IPS DF 6.9 (cell line): Measurements from ENCODE around the gene ZSCAN9.

Experiments
- DNase-seq: peaks from one replicate; pipeline ENCODE4 v3.0.0-alpha.2; 2013; ENCODE audit warnings: low read depth, low spot score
- H3K27ac ChIP-seq: one replicate; pipeline ENCODE4 v1.5.1; 2013; ENCODE audit warnings: low read length, control low read depth
- H3K27me3 ChIP-seq: 2 replicates; pipeline ENCODE4 v1.6.1; 2013; ENCODE audit warnings: mild to moderate bottlenecking, low read length; ENCODE audit not compliant: control insufficient read depth, insufficient read depth
- H3K36me3 ChIP-seq: 2 replicates; pipeline ENCODE4 v1.6.1; 2013; ENCODE audit warnings: low read length; ENCODE audit not compliant: control insufficient read depth, insufficient read depth
- H3K4me1 ChIP-seq: 2 replicates; pipeline ENCODE4 v1.6.1; 2013; ENCODE audit warnings: low read length; ENCODE audit not compliant: control insufficient read depth, insufficient read depth
- H3K4me3 ChIP-seq: 2 replicates; pipeline ENCODE4 v1.5.1; 2013; ENCODE audit warnings: mild to moderate bottlenecking, low read length
- H3K9me3 ChIP-seq: 2 replicates; pipeline ENCODE4 v1.6.1; 2013; ENCODE audit warnings: low read length, inconsistent platforms; ENCODE audit not compliant: control insufficient read depth, insufficient read depth
- WGBS: extraction: QIAGEN DNeasy Blood & Tissue Kit; methylation state at CpG from one replicate; pipeline ENCODE4 v1.1.7; 2013; ENCODE audit warnings: mixed read lengths, missing lambda C conversion rate; ENCODE audit not compliant: insufficient read length, insufficient coverage; 5-methylcytosine and 5-hydroxymethylcytosine counted together

ZSCAN9 gene

DNA sequence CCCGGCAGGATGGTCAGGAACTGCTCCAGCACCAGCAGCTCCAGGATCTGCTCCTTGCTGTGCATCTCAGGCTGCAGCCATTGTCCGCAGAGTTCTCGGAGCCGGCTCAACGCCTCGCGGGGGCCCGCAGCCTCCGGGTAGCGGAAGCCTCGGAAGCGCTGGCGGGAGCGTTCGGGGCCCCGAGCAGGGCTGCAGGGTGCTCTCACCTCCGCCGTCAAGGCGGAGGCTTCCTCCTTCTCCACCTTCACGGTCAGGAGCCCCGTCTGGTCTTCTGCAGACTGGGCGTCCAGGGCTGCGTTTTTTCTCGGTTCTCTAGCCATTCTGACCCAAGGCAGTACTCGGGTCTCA is 26.6 kb downstream of the ZSCAN9 start:
- no peak overlapping the region for H3K27ac ChIP-seq

GRCh38 chr6:28252009-28252975 is 27.2 kb downstream of the ZSCAN9 start, which contains the start of gene ZKSCAN4:
Gene ZKSCAN4 (minus strand): TSS chr6:28252269. CDS start chr6:28251980, 289 bp downstream.
- no CpG with 5 or more reads among the region's 14 CpGs for whole genome bisulfite sequencing
- Histone ChIP-seq H3K9me3 (no peaks in the 10 kb centered on the region), H3K27ac (no peak within 1 kb of the TSS), H3K36me3 (no peaks in the 10 kb centered on the region), H3K27me3 (no peaks in the 10 kb centered on the region), H3K4me1 (no peaks in the 10 kb centered on the region), H3K4me3 (peak within 1 kb of the TSS; percentile 92)
- DNase-seq, result peak; percentile 81

More for the DNA sequence above, 26.6 kb downstream of the ZSCAN9 start:
- peak overlapping the region; percentile 92 for H3K4me3 ChIP-seq
- no peaks in the 10 kb centered on the region for H3K36me3 ChIP-seq
- no peak for DNase-seq
- H3K27me3 ChIP-seq, result no peaks in the 10 kb centered on the region
- WGBS, result no CpG with 5 or more reads among the region's 25 CpGs
- H3K9me3 ChIP-seq, result no peaks in the 10 kb centered on the region
- no peaks in the 10 kb centered on the region for H3K4me1 ChIP-seq

DNA sequence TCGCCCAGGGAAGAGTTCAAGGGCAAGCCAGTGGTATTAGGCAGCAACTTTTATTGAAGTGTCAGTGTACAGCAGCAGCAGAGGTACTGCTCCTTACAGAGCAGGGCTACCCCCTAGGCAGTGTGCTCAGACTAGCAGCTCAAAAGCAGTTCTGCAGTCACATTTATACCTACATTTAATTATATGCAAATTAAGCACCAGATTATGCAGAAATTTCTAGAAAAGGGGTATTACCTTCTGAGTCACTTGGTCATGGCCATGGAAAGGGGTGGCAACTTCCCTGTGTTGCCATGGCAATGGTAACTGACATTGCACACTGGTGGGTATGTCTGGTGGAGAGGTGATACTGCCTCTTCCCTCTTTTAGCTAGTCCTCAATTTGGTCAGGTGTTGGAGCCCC is 29.0 kb downstream of the ZSCAN9 start:
- DNase-seq, result no peak
- H3K4me3 ChIP-seq, result no peak overlapping the region
- no peaks in the 10 kb centered on the region for H3K27me3 ChIP-seq
- H3K27ac ChIP-seq, result no peak overlapping the region
- no CpG with 5 or more reads among the region's 1 CpG for WGBS
- no peaks in the 10 kb centered on the region for H3K36me3 ChIP-seq
- H3K9me3 ChIP-seq, result no peaks in the 10 kb centered on the region
- no peaks in the 10 kb centered on the region for H3K4me1 ChIP-seq

GRCh38 chr6:28257042-28257441 is 32.0 kb downstream of the ZSCAN9 start:
- Histone ChIP-seq H3K36me3 (no peaks in the 10 kb centered on the region), H3K4me3 (no peak overlapping the region), H3K4me1 (no peaks in the 10 kb centered on the region), H3K27ac (no peak overlapping the region), H3K27me3 (no peaks in the 10 kb centered on the region), H3K9me3 (no peaks in the 10 kb centered on the region)
- WGBS, result no CpG with 5 or more reads among the region's 1 CpG
- no peak for DNase-seq

GRCh38 chr6:28258877-28259777 is 34.1 kb downstream of the ZSCAN9 start, which contains the start of gene NKAPL:
Gene NKAPL (plus strand): TSS chr6:28259297. CDS start chr6:28259372, 75 bp downstream.
- Histone ChIP-seq H3K36me3 (no peaks in the 10 kb centered on the region), H3K4me3 (no peak within 1 kb of the TSS), H3K27ac (no peak within 1 kb of the TSS), H3K9me3 (no peaks in the 10 kb centered on the region), H3K27me3 (no peaks in the 10 kb centered on the region), H3K4me1 (no peaks in the 10 kb centered on the region)
- 100% methylated on average over 3 of the region's 58 CpGs for WGBS
- DNase-seq, result no peak

GRCh38 chr6:28263922-28264321 is 38.8 kb downstream of the ZSCAN9 start:
- WGBS, result no CpG with 5 or more reads among the region's 2 CpGs
- H3K27me3 ChIP-seq, result no peaks in the 10 kb centered on the region
- no peak overlapping the region for H3K4me3 ChIP-seq
- DNase-seq, result no peak
- no peaks in the 10 kb centered on the region for H3K36me3 ChIP-seq
- H3K4me1 ChIP-seq, result no peaks in the 10 kb centered on the region
- H3K9me3 ChIP-seq, result no peaks in the 10 kb centered on the region
- no peak overlapping the region for H3K27ac ChIP-seq

DNA sequence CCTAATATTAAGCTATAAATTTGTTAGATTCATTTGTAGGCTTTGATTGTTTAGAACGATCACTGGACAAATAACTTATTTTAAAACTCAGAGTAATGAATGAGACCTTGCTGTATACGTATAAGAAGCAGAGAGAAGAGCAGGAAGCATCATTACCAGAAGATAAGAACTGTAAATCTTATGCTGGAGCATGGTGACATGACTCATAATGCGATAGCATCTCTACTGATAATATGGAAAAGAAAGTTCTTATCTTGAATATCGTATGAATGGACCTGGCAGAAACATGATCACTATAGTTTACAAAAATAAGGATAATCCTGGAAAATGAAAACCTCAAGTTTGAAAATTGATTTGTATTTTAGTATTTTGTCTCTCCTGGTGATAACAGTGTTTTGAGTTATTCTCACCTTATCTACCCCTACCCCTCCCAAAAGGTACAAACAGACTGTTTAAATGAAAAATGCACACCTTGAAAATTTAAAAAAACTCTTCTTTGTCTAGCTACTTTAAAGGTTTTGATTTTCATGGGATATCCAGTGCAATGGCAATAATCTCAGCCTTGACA is 39.8 kb downstream of the ZSCAN9 start:
- no peak overlapping the region for H3K4me3 ChIP-seq
- WGBS, result no CpG with 5 or more reads among the region's 4 CpGs

GRCh38 chr6:28266563-28266961 is 41.5 kb downstream of the ZSCAN9 start:
- Histone ChIP-seq H3K4me1 (no peaks in the 10 kb centered on the region), H3K27me3 (no peaks in the 10 kb centered on the region), H3K4me3 (peak overlapping the region; percentile 91; the same call in 1 of the 2 replicates), H3K9me3 (no peaks in the 10 kb centered on the region), H3K36me3 (no peaks in the 10 kb centered on the region), H3K27ac (no peak overlapping the region)
- no peak for DNase-seq
- WGBS, result 100% methylated on average over 2 of the region's 5 CpGs

More for the DNA sequence above, 39.8 kb downstream of the ZSCAN9 start:
- H3K9me3 ChIP-seq, result no peaks in the 10 kb centered on the region
- H3K27me3 ChIP-seq, result no peaks in the 10 kb centered on the region
- H3K4me1 ChIP-seq, result no peaks in the 10 kb centered on the region
- H3K36me3 ChIP-seq, result no peaks in the 10 kb centered on the region
- DNase-seq, result no peak
- no peak overlapping the region for H3K27ac ChIP-seq

GRCh38 chr6:28266962-28267694 is 42.1 kb downstream of the ZSCAN9 start, which contains the start of gene ZSCAN26:
Gene ZSCAN26 (plus strand): TSS chr6:28267143. CDS start chr6:28271920, 4,777 bp downstream.
- WGBS, result no CpG with 5 or more reads among the region's 32 CpGs
- H3K27ac ChIP-seq, result no peak within 1 kb of the TSS
- no peaks in the 10 kb centered on the region for H3K4me1 ChIP-seq
- H3K27me3 ChIP-seq, result no peaks in the 10 kb centered on the region
- peak; percentile 73 for DNase-seq
- peaks cover 2% of the 10 kb centered on the region; the same call in 1 of the 2 replicates for H3K36me3 ChIP-seq
- H3K4me3 ChIP-seq, result peak within 1 kb of the TSS; percentile 91; the same call in 1 of the 2 replicates
- no peaks in the 10 kb centered on the region for H3K9me3 ChIP-seq
